Naive thymus-derived CD4-positive, alpha-beta T cell (primary cell): ENCODE data around the gene CMTM1. TPM values are rescaled to one million over a fixed set of nuclear protein-coding genes. Genes with fewer than 3 reads are reported as not detected.
A peak's percentile ranks its signal among the peaks of the same experiment; 100 is the strongest.

Experiments
- ATAC-seq: fragments of 150-1000 bp; cut with Tn5 transposase; 2 replicates; pipeline ENCODE4 v1.10.0; 2021; ENCODE audit warnings: mild to moderate bottlenecking, moderate library complexity
- CTCF ChIA-PET: fragments of 350-600 bp; sonication (Branson Sonifier 250); formaldehyde crosslinking; loops from one replicate; lab custom pipeline; 2021; ENCODE audit warnings: antibody characterized with exemption; lab: Charles Lee
- POLR2A ChIA-PET: fragments of 350-600 bp; sonication (Branson Sonifier 250); formaldehyde crosslinking; loops from one replicate; lab custom pipeline; 2021; ENCODE audit warnings: antibody characterized with exemption, inconsistent platforms; lab: Charles Lee
- DNase-seq, 9 donors: peaks; one replicate each; pipeline versions ENCODE4 v3.0.0 to v3.0.0-alpha.2; 2020 to 2022; ENCODE audit warnings: mixed read lengths in 1 of 9
- H3K27ac ChIP-seq: one replicate; pipeline ENCODE4 v1.7.0; 2013; ENCODE audit warnings: mild to moderate bottlenecking, low read depth, low read length, moderate library complexity
- H3K27me3 ChIP-seq, 2 donors: one replicate each; pipeline ENCODE4 v1.7.0; 2013; ENCODE audit warnings: low read length in 2 of 2, mild to moderate bottlenecking in 2 of 2, moderate library complexity in 2 of 2; ENCODE audit not compliant: control insufficient read depth in 2 of 2, insufficient read depth in 2 of 2
- H3K36me3 ChIP-seq, 3 experiments: 1 replicate in 2 of 3; 2 replicates in 1 of 3; pipeline ENCODE4 v1.7.0; 2013; ENCODE audit warnings: low read length in 3 of 3, mild to moderate bottlenecking in 3 of 3, moderate library complexity in 1 of 3; ENCODE audit not compliant: insufficient read depth in 3 of 3, control insufficient read depth in 2 of 3
- H3K4me1 ChIP-seq, 2 donors: one replicate each; pipeline ENCODE4 v1.7.0; 2013; ENCODE audit warnings: low read length in 2 of 2, mild to moderate bottlenecking in 2 of 2, moderate library complexity in 1 of 2; ENCODE audit not compliant: control insufficient read depth in 2 of 2, insufficient read depth in 2 of 2
- H3K4me3 ChIP-seq: 2 replicates; pipeline ENCODE4 v1.7.0; 2013; ENCODE audit warnings: mild to moderate bottlenecking, low read length
- H3K9me3 ChIP-seq, 3 experiments: 1 replicate in 2 of 3; 2 replicates in 1 of 3; pipeline ENCODE4 v1.7.0; 2013; ENCODE audit warnings: low read length in 3 of 3; ENCODE audit not compliant: control insufficient read depth in 2 of 3
- H3K27ac Mint-ChIP-seq, 9 donors: one replicate each; pipeline ENCODE4 v1.8.0; 2020 to 2022; ENCODE audit warnings: mixed read lengths in 9 of 9, mild to moderate bottlenecking in 8 of 9, moderate library complexity in 5 of 9, inconsistent platforms in 2 of 9
- H3K27me3 Mint-ChIP-seq, 5 donors: one replicate each; pipeline ENCODE4 v1.8.0; 2021 to 2022; ENCODE audit warnings: mixed read lengths in 5 of 5, mild to moderate bottlenecking in 1 of 5
- H3K36me3 Mint-ChIP-seq, 5 donors: one replicate each; pipeline ENCODE4 v1.8.0; 2020 to 2022; ENCODE audit warnings: mixed read lengths in 5 of 5, mild to moderate bottlenecking in 3 of 5, inconsistent platforms in 1 of 5
- H3K4me1 Mint-ChIP-seq, 7 donors: one replicate each; pipeline ENCODE4 v1.8.0; 2020 to 2022; ENCODE audit warnings: mixed read lengths in 7 of 7, mild to moderate bottlenecking in 3 of 7, inconsistent platforms in 1 of 7
- H3K4me3 Mint-ChIP-seq, 10 donors: one replicate each; pipeline ENCODE4 v1.8.0; 2020 to 2022; ENCODE audit warnings: mild to moderate bottlenecking in 10 of 10, mixed read lengths in 10 of 10, moderate library complexity in 6 of 10, inconsistent platforms in 2 of 10
- H3K9me3 Mint-ChIP-seq, 11 donors: one replicate each; pipeline ENCODE4 v1.8.0; 2020 to 2022; ENCODE audit warnings: mixed read lengths in 11 of 11, mild to moderate bottlenecking in 4 of 11, inconsistent platforms in 1 of 11, moderate library complexity in 1 of 11
- intact Hi-C, 2 donors: fragments of 100-400 bp; cut with micrococcal nuclease; formaldehyde crosslinking; loops; one replicate each; pipeline ENCODE4 v1.15.1; 2023
- polyA plus RNA-seq, 2 donors: library from polyadenylated mRNA; unstranded; fragments of 300-500 nt; fragmentation: Illumina TruSeq; gene quantifications; one replicate each; pipeline ENCODE4 v1.2.3, GENCODE V29; 2021
- total RNA-seq, 6 experiments: library from RNA in 5 of 6; stranded (reverse) in 5 of 6; gene quantifications; 1 replicate in 5 of 6; 2 replicates in 1 of 6; pipeline ENCODE4 v1.2.3 and lab custom pipeline; 2021 to 2026

CMTM1 gene
- total and polyA plus RNA-seq, 7 experiments from 2014 or later = 0.36 to 23.3 (median 4.4) TPM

GRCh38 chr16:66543541-66543940 lies 22.7 kb upstream of the CMTM1 start:
- Mint-ChIP-seq H3K4me3 (no peak overlapping the region), H3K4me1 (peaks cover 20 to 54% (median 34%) of the 10 kb centered on the region in 7 donors), H3K36me3 (peaks cover 0 to 26% (median 0%) of the 10 kb centered on the region in 5 donors), H3K9me3 (no peaks in the 10 kb centered on the region), H3K27me3 (no peaks in the 10 kb centered on the region), H3K27ac (peak overlapping the region in 3 of 9 donors; percentile 45 to 74 (median 67))
- Histone ChIP-seq H3K9me3 (no peaks in the 10 kb centered on the region), H3K4me1 (peaks cover 0 to 5% of the 10 kb centered on the region in 2 donors), H3K27me3 (no peaks in the 10 kb centered on the region), H3K27ac (no peak overlapping the region), H3K36me3 (no peaks in the 10 kb centered on the region), H3K4me3 (no peak overlapping the region)
- ATAC-seq (no peak), DNase-seq (no peak)
- CTCF ChIA-PET = interaction anchor here (1.6 kb wide), 1 partner anchor 9 kb away, joined by 3 read pairs; the partner anchor contains the start of gene CKLF
- intact Hi-C loops = no loop called here
- POLR2A ChIA-PET = interaction anchor here (0.6 to 1.8 kb wide), 3 partner anchors 8 to 69 kb away, joined by 4 to 7 read pairs (median 6); partner anchors contain the start of gene CKLF

DNA sequence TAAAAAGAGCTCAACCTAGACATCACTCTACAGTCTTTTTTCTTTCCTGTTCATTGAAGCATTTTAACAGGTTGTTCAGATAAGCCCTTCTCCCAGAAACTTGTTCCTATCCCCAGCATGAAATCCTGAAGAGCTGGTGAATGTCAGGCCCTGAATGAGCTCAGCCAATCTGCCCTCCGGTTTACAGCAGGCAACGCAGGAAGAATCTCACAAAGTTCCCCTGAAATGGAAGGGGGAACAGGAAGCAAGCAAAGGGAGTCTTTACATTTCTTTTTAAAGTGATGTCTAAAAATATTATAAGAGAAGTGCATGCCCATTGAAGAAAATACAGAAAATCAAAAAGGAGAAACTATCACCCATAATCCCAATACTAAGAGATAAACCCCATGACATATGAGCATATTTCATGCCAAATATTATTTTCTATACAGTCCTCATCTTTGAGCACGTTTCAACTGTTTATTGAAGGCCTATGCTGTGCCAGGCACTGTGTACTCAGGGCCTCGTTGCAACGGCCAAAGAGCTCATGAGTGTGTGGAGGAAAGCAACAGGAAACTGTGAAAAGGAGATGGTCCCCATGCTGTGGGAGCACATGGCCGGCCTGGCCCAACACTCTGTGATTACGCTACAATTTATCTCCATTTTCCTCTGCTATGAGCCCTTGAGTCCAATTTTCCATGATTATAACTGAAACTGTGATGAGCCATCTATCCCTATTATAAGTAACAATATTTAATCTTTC lies 22.1 kb upstream of the CMTM1 start:
- Histone ChIP-seq H3K27ac (no peak overlapping the region), H3K4me1 (peaks cover 5 to 11% of the 10 kb centered on the region in 2 donors), H3K27me3 (no peaks in the 10 kb centered on the region), H3K4me3 (no peak overlapping the region), H3K9me3 (no peaks in the 10 kb centered on the region), H3K36me3 (no peaks in the 10 kb centered on the region)
- ChIA-PET POLR2A (interaction anchor here (0.6 to 1.8 kb wide), 4 partner anchors 8 to 69 kb away, joined by 4 to 7 read pairs (median 5); partner anchors contain the start of gene CKLF), CTCF (interaction anchor here (1.6 kb wide), 1 partner anchor 8 kb away, joined by 3 read pairs; the partner anchor contains the start of gene CKLF)
- Mint-ChIP-seq H3K36me3 (peaks cover 0 to 24% (median 0%) of the 10 kb centered on the region in 5 donors), H3K27me3 (no peaks in the 10 kb centered on the region), H3K4me3 (no peak overlapping the region), H3K4me1 (peaks cover 23 to 55% (median 36%) of the 10 kb centered on the region in 7 donors), H3K27ac (peak overlapping the region in 3 of 9 donors; percentile 15 to 74 (median 67)), H3K9me3 (no peaks in the 10 kb centered on the region)
- ATAC-seq = no peak
- intact Hi-C loops = no loop called here
- no peak for DNase-seq

- Histone ChIP-seq H3K27ac (no peak overlapping the region), H3K36me3 (no peaks in the 10 kb centered on the region), H3K27me3 (no peaks in the 10 kb centered on the region), H3K4me3 (no peak overlapping the region), H3K9me3 (no peaks in the 10 kb centered on the region), H3K4me1 (peaks cover 31 to 34% of the 10 kb centered on the region in 2 donors)
- H3K4me1 Mint-ChIP-seq = peaks cover 26 to 57% (median 45%) of the 10 kb centered on the region in 7 donors
- H3K4me3 Mint-ChIP-seq = peak overlapping the region in 2 of 10 donors; percentile 0 to 43
- ATAC-seq = no peak
- intact Hi-C loops = no loop called here
- peaks cover 0 to under 1% (median 0%) of the 10 kb centered on the region in 5 donors for H3K27me3 Mint-ChIP-seq
- POLR2A ChIA-PET = interaction anchor here (0.8 to 9.5 kb wide), 6 partner anchors 9 to 32 kb away, joined by 3 to 164 read pairs (median 4); partner anchors contain the start of gene CMTM2
- peak overlapping the region; percentile 55 to 92 (median 87) for H3K27ac Mint-ChIP-seq
- peaks cover 0 to 3% (median 0%) of the 10 kb centered on the region in 11 donors for H3K9me3 Mint-ChIP-seq
- CTCF ChIA-PET = interaction anchor here (1.0 to 1.3 kb wide), 2 partner anchors 21 to 25 kb away, joined by 3 to 4 read pairs; no protein-coding TSS in a partner anchor
- peaks cover 0 to 18% (median 0%) of the 10 kb centered on the region in 5 donors for H3K36me3 Mint-ChIP-seq
- no peak for DNase-seq
Measured at GRCh38 chr16:66547101-66547989, 18.9 kb upstream of the CMTM1 start.

GRCh38 chr16:66548068-66548467 lies 18.2 kb upstream of the CMTM1 start:
- ATAC-seq (no peak), DNase-seq (no peak)
- Mint-ChIP-seq H3K27ac (peak overlapping the region; percentile 65 to 92 (median 87)), H3K36me3 (peaks cover 0 to 22% (median 0%) of the 10 kb centered on the region in 5 donors), H3K27me3 (peaks cover 0 to 2% (median 0%) of the 10 kb centered on the region in 5 donors), H3K9me3 (peaks cover 0 to 7% (median 0%) of the 10 kb centered on the region in 11 donors), H3K4me1 (peaks cover 27 to 60% (median 52%) of the 10 kb centered on the region in 7 donors), H3K4me3 (peak overlapping the region in 6 of 10 donors; percentile 22 to 88 (median 70))
- peaks cover 31 to 34% of the 10 kb centered on the region in 2 donors for H3K4me1 ChIP-seq
- H3K9me3 ChIP-seq = no peaks in the 10 kb centered on the region
- POLR2A ChIA-PET = interaction anchor here (0.8 to 9.5 kb wide), 6 partner anchors 8 to 32 kb away, joined by 3 to 164 read pairs (median 4); partner anchors contain the start of gene CMTM2
- H3K27me3 ChIP-seq = no peaks in the 10 kb centered on the region
- H3K36me3 ChIP-seq = no peaks in the 10 kb centered on the region
- H3K4me3 ChIP-seq = no peak overlapping the region
- CTCF ChIA-PET = interaction anchor here (0.6 to 1.3 kb wide), 3 partner anchors 9 to 26 kb away, joined by 3 to 5 read pairs (median 4); no protein-coding TSS in a partner anchor
- H3K27ac ChIP-seq = no peak overlapping the region
- intact Hi-C loops = loop anchor here in 1 of 2 donors (1.0 kb wide), 1 partner anchor 12 kb away; no protein-coding TSS in a partner anchor

- H3K4me1 Mint-ChIP-seq = peaks cover 33 to 63% (median 59%) of the 10 kb centered on the region in 7 donors
- H3K27ac Mint-ChIP-seq = peak overlapping the region; percentile 65 to 92 (median 87)
- H3K9me3 Mint-ChIP-seq = peaks cover 0 to 7% (median 0%) of the 10 kb centered on the region in 11 donors
- H3K27ac ChIP-seq = peak overlapping the region; percentile 83
- peaks cover 38 to 40% of the 10 kb centered on the region in 2 donors for H3K4me1 ChIP-seq
- ATAC-seq = no peak
- POLR2A ChIA-PET = interaction anchor here (1.1 to 9.5 kb wide), 3 partner anchors 10 to 31 kb away, joined by 3 to 164 read pairs (median 7); no protein-coding TSS in a partner anchor
- no peak for DNase-seq
- no peaks in the 10 kb centered on the region for H3K9me3 ChIP-seq
- peaks cover 0 to 30% (median 0%) of the 10 kb centered on the region in 5 donors for H3K36me3 Mint-ChIP-seq
- peak overlapping the region; percentile 58 to 88 (median 73) for H3K4me3 Mint-ChIP-seq
- H3K27me3 Mint-ChIP-seq = peaks cover 0 to 2% (median 0%) of the 10 kb centered on the region in 5 donors
- intact Hi-C loops = loop anchor here (1.0 kb wide), 2 partner anchors 11 to 32 kb away; no protein-coding TSS in a partner anchor
- no peaks in the 10 kb centered on the region for H3K36me3 ChIP-seq
- peak overlapping the region; percentile 70 for H3K4me3 ChIP-seq
- CTCF ChIA-PET = interaction anchor here (0.7 kb wide), 1 partner anchor 142 kb away, joined by 3 read pairs; no protein-coding TSS in a partner anchor
- no peaks in the 10 kb centered on the region for H3K27me3 ChIP-seq
Measured at GRCh38 chr16:66548868-66549267, 17.4 kb upstream of the CMTM1 start.
